Activated CD8-positive, alpha-beta memory T cell treated with anti-CD3 and anti-CD28 coated beads for 48 hours (primary cell): ENCODE measurements around the gene WASF2.
"Not testable (repeated sequence)": the region's sequence is repeated elsewhere in the genome, so short reads cannot be mapped to it uniquely, and the experiment has no call there.

Source experiments
- DNase-seq, 3 experiments: peaks; one replicate each; pipeline ENCODE4 v3.0.0-alpha.2; 2020; ENCODE audit warnings: low read depth in 2 of 3, low spot score in 2 of 3

Gene WASF2

GRCh38 chr1:27399251-27400025, 90.5 kb downstream of the WASF2 start:
- no peak for DNase-seq

- no peak for DNase-seq
Measured at GRCh38 chr1:27398405-27399149, 91.4 kb downstream of the WASF2 start.

- no peak for DNase-seq
Measured at GRCh38 chr1:27397749-27398148, 92.2 kb downstream of the WASF2 start.

DNA sequence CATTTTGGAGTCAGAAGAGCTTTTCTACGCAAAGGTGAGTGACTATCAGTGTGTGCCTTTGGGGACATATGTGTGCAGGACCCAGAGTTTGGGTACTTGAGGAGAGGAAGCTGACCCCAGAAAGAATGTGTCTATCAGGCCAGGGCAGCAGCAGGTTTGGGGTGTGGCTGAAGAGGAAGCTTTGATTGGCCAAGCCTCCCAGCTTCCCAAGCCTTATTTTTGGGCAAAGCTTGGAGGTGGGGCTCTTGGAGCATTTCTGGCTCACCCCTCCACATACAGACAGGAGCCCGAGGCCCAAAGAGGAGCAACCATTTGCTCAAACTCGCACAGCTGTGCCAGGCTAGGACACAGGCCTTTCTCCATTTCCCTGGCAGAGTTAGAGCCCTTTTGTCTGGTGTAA, 92.9 kb downstream of the WASF2 start:
- no peak for DNase-seq

DNA sequence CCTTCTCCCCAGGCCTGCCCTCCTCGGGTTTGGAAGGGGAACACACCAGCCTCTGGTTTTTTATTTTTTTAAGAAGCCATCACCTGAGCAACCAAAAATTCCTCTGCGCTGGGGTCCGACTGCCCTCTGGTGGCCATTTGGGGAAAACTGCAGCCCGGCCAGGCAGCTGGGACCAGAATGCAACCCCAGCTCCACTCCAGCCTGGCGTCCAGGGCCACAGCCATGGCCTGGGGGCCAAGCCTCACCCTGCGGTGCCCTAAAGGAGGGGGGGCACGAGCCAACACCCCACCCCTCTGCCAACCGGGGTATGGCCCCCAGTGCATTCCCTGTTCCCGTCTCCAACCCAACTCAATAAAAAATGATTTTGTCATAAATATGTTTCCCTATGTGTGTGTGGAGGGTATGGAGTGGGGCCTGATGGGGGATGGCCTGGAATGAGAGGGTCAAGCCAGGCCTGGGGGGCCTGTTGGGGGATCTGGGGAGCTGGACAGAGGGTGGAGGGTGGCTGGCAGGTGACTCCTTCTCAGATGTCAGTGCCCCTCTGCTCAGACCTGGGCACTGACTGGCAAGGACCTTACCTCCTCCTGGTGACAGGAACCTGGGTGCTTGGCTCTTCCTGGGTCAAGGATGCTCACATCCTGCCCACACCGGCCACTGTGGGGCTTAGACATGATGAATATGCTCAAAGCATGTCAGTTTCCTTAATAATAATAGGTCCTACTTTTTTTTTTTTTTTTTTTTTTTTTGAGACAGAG, 94.3 kb downstream of the WASF2 start:
- peak; percentile 52 to 69 (median 60) for DNase-seq

GRCh38 chr1:27394925-27395324, 95.0 kb downstream of the WASF2 start:
- no peak for DNase-seq

DNA sequence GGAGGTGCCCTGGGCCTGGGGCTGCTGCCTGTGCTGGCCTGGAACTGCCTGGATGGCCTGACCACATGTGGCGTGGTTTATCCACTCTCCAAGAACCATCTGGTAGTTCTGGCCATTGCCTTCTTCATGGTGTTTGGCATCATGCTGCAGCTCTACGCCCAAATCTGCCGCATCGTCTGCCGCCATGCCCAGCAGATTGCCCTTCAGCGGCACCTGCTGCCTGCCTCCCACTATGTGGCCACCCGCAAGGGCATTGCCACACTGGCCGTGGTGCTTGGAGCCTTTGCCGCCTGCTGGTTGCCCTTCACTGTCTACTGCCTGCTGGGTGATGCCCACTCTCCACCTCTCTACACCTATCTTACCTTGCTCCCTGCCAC, 95.7 kb downstream of the WASF2 start:
- DNase-seq: no peak

DNA sequence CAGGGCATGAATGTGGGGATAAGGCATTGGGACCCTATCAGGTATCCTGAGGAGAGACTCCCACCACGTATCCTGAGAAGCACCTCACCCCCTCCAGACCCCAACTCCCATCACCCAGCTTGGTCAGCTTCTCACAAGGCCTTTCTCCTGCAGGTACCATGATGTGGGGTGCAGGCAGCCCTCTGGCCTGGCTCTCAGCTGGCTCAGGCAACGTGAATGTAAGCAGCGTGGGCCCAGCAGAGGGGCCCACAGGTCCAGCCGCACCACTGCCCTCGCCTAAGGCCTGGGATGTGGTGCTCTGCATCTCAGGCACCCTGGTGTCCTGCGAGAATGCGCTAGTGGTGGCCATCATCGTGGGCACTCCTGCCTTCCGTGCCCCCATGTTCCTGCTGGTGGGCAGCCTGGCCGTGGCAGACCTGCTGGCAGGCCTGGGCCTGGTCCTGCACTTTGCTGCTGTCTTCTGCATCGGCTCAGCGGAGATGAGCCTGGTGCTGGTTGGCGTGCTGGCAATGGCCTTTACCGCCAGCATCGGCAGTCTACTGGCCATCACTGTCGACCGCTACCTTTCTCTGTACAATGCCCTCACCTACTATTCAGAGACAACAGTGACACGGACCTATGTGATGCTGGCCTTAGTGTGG, 96.2 kb downstream of the WASF2 start:
- no peak for DNase-seq

GRCh38 chr1:27392778-27393635, 97.0 kb downstream of the WASF2 start:
- no peak for DNase-seq

DNA sequence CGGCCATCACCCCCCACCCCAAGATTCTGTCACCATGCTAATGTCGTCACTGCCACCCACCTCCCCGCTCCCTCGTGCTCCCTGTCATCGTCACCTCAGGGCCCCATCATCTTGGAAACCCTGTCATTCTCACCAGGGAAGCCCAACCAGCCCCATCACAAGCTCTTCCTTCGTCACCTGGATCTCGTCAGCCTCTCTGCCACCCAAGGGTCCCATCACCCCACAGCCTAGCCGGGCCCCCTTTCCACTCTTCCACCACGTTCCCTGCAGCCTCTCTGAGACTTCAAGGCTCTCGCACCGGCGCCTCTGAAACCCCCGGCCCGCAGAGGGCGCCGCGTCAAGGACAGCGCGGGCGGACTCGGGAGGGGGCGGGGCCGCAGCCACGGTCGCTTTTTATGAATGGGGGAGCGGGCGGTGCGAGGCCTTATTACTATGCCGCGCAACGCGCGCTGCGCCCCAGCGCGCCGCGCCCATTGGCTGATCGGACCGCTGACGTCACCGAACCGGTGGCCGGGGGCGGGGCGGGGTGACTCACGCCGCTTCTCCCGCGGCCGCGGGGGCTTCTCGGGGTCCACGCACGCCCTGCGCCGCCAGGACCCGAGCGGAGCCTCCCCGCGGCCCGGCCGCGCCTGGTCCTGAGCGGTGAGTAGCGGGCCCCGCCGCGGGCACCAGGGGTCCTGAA, 97.7 kb downstream of the WASF2 start, which contains the start of gene GPR3:
GPR3 (plus strand) TSS at position 527 of the 682 bp plus-strand sequence. CDS start 1,177 bp downstream, outside the sequence.
- DNase-seq: peak; percentile 90 to 92 (median 92)

DNA sequence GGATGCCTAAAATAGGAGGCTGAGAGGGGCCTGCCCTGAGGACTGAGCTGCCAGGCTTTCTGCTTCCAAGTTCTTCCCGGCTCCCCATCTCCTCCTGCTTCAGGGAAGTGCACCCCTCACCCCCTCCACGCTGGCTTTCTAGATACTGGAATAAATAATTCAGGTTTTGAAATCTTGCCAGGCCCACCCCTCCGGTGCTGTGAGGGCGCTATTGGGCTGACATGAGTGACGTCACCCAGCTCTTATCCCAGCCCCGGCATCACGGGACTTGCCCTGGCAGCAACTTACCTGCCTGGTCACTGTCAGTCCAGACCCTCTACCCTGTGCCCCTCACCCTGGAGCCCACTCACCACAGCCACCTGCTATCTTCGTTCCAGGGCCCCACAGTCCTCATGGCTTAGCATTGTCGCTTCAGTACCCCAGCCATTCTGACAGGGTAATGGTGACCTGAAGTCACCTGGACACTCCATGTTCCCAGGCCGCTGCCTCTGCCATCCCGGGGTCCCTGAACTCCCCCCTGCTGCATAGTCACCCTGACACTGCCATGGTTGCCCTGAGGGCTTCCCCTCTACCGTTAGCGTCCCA, 98.4 kb downstream of the WASF2 start:
- DNase-seq: no peak

GRCh38 chr1:27388337-27389005, 101.5 kb downstream of the WASF2 start:
- DNase-seq: peak in 1 of 3 experiments; percentile 55

- not testable (repeated sequence) for DNase-seq
Measured at GRCh38 chr1:27384797-27385196, 105.2 kb downstream of the WASF2 start.

DNA sequence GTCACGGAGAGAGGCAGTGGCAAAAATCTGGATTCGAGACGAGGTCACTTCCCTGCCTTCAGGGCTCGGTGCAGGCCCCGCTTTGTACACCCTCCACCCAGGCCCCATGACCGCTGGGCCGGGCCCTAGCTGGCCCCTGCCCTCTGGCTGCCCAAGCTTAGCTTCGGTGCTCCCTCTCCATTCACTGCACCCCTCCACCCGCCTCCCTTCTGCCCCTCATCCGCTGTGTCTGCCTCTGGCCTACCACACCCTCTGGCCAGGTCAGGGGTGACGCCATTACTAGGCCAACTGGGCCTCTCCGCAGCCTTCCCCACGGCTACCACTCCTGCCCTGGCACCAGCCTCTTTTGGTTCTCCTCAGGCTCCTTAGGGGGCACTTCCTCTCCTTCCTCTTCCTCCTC, 106.3 kb downstream of the WASF2 start:
- no peak for DNase-seq

GRCh38 chr1:27383039-27383605, 106.8 kb downstream of the WASF2 start, which contains the start of gene CD164L2:
Gene CD164L2, minus strand, starts transcription at chr1:27383333. Its CDS starts 94 bp downstream, at chr1:27383239.
- DNase-seq: no peak

DNA sequence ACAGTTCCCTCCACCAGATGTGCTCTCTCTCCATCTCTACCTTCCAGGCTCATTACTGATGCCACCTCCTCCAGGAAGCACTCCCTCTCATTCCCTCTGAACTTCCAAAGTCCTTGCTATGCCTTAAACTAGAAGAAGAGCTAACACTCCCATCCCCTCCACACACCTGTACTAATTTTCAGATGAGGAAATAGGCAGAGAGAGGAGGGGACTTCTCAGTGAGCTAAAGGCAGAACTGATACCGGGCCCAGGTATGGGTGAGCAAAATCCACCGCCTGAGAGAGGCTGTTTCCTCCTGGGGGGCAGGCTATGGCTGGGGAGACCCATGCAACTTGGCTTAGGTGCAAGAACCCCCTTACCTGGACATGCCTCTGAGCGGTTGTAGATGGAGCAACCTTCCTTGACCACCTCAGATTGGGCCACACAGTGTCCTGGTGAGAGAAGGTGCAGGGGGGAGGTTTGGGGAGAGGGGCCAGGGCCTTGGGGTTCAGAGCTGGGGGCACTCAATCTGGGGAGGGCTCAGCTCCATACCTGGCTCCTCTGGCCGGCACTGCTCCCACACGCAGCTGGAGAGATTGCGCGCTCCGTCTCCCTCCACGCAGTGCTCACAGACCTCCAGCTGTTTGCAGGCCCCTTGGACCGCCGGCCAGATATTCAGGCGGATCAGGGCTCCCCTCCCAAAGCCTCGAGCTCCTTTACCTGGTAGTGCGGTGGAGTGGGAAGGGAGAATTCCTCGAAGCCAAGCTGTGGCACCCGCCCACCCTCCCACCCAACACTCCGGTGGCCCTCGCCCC, 107.8 kb downstream of the WASF2 start:
- no peak for DNase-seq
